SK-N-SH (cell line): ENCODE measurements around the gene RASL10A. TPM values are rescaled to one million over a fixed set of nuclear protein-coding genes. Genes with fewer than 3 reads are reported as not detected.

Source experiments
- CTCF ChIA-PET: fragments of 300-600, 350-600 bp; formaldehyde crosslinking; extraction: SDS; loops from one replicate; lab custom pipeline; 2021; lab: Yijun Ruan, JAX
- POLR2A ChIA-PET: fragments of 350-600 bp; sonication (Branson Sonifier 250); formaldehyde crosslinking; extraction: SDS; loops from one replicate; lab custom pipeline; 2020; ENCODE audit warnings: antibody characterized with exemption, inconsistent platforms; lab: Yijun Ruan, JAX
- DNase-seq: peaks from one replicate; pipeline ENCODE4 v3.0.0; 2012
- H2AFZ ChIP-seq: fragments of 200-600 bp; sonication (generic); 2 replicates; pipeline ENCODE4 v1.8.1; 2016; ENCODE audit warnings: antibody characterized with exemption, mild to moderate bottlenecking, low read depth
- H3F3A ChIP-seq: fragments of 200-600 bp; sonication (generic); replicated peaks from 2 replicates; pipeline ENCODE3; 2016; ENCODE audit warnings: antibody characterized with exemption, mild to moderate bottlenecking; ENCODE audit not compliant: insufficient read depth
- H3K27ac ChIP-seq, 2 experiments: fragments of 200-500 bp in 1 of 2; fragments of 200-600 bp in 1 of 2; sonication (Bioruptor generic) in 1 of 2; sonication (generic), shearing (Covaris generic) in 1 of 2; 2 replicates each; pipeline versions ENCODE4 v1.5.1 to v1.6.1; 2014 to 2016; ENCODE audit warnings: low read depth in 2 of 2, inconsistent platforms in 1 of 2, low read length in 1 of 2, mild to moderate bottlenecking in 1 of 2, mixed read lengths in 1 of 2
- H3K27me3 ChIP-seq: fragments of 200-600 bp; sonication (generic), shearing (Covaris generic); 2 replicates; pipeline ENCODE4 v1.6.1; 2016; ENCODE audit warnings: mixed run types; ENCODE audit not compliant: insufficient read depth
- H3K36me3 ChIP-seq, 2 experiments: fragments of 200-500 bp in 1 of 2; fragments of 200-600 bp in 1 of 2; sonication (Bioruptor generic) in 1 of 2; sonication (generic) in 1 of 2; replicated peaks in 1 of 2; 2 replicates each; pipeline versions ENCODE3 to v1.5.1; 2014 to 2016; ENCODE audit warnings: low read length in 1 of 2, mild to moderate bottlenecking in 1 of 2; ENCODE audit not compliant: insufficient read depth in 2 of 2, control insufficient read depth in 1 of 2
- H3K4me1 ChIP-seq, 2 experiments: fragments of 200-500 bp in 1 of 2; fragments of 200-600 bp in 1 of 2; sonication (Bioruptor generic) in 1 of 2; sonication (generic), shearing (Covaris generic) in 1 of 2; 2 replicates each; pipeline versions ENCODE4 v1.5.1 to v1.6.1; 2014 to 2016; ENCODE audit warnings: low read depth in 1 of 2, low read length in 1 of 2, mixed run types in 1 of 2; ENCODE audit not compliant: insufficient read depth in 2 of 2, control insufficient read depth in 1 of 2
- H3K4me2 ChIP-seq: fragments of 200-600 bp; sonication (generic), shearing (Covaris generic); 2 replicates; pipeline ENCODE4 v1.6.1; 2017; ENCODE audit warnings: mixed run types
- H3K4me3 ChIP-seq, 2 experiments: fragments of 200-500 bp in 1 of 2; fragments of 200-600 bp in 1 of 2; sonication (Bioruptor generic) in 1 of 2; sonication (generic), shearing (Covaris generic) in 1 of 2; 2 replicates each; pipeline versions ENCODE4 v1.5.1 to v1.8.1; 2014 to 2016; ENCODE audit warnings: low read depth in 2 of 2, inconsistent platforms in 1 of 2, low read length in 1 of 2, mild to moderate bottlenecking in 1 of 2, mixed read lengths in 1 of 2, moderate library complexity in 1 of 2
- H3K79me2 ChIP-seq: fragments of 200-600 bp; sonication (generic); 2 replicates; pipeline ENCODE4 v1.8.1; 2017; ENCODE audit warnings: mild to moderate bottlenecking; ENCODE audit not compliant: insufficient read depth
- H3K9ac ChIP-seq: fragments of 200-600 bp; sonication (generic); 2 replicates; pipeline ENCODE4 v1.6.1; 2017; ENCODE audit warnings: mixed run types
- H3K9me2 ChIP-seq: fragments of 200-600 bp; sonication (generic); 2 replicates; pipeline ENCODE4 v1.6.1; 2017; ENCODE audit warnings: mixed run types
- H3K9me3 ChIP-seq: fragments of 200-600 bp; sonication (generic); 2 replicates; pipeline ENCODE4 v1.6.1; 2017; ENCODE audit warnings: mixed run types, mild to moderate bottlenecking, moderate library complexity
- H4K20me1 ChIP-seq: fragments of 200-600 bp; sonication (generic); 2 replicates; pipeline ENCODE4 v1.6.1; 2017; ENCODE audit warnings: mild to moderate bottlenecking, mixed run types; ENCODE audit not compliant: insufficient read depth
- CHD2 ChIP-seq: fragments of 150-350 bp; IDR thresholded peaks from 2 replicates; pipeline ENCODE4 v1.6.1; 2018; ENCODE audit warnings: low read length; ENCODE audit not compliant: partially characterized antibody
- CTCF ChIP-seq: fragments of 200-600 bp; sonication (generic); IDR thresholded peaks from 2 replicates; pipeline ENCODE4 v1.6.1; 2017; ENCODE audit warnings: antibody characterized with exemption, mild to moderate bottlenecking, moderate library complexity
- EZH2phosphoT487 ChIP-seq: fragments of 200-600 bp; sonication (generic); IDR thresholded peaks from 2 replicates; pipeline ENCODE4 v1.6.1; 2017; ENCODE audit warnings: low read depth, mixed run types, mild to moderate bottlenecking, antibody characterized with exemption, moderate library complexity, borderline replicate concordance
- FOSL2 ChIP-seq: IDR thresholded peaks from 2 replicates; pipeline ENCODE4 v1.4.0; 2012; ENCODE audit warnings: low read depth, mild to moderate bottlenecking, moderate library complexity, borderline replicate concordance
- FOXJ3 ChIP-seq: sonication (generic); formaldehyde crosslinking; IDR thresholded peaks from 2 replicates; pipeline ENCODE4 v1.5.1; 2020; ENCODE audit warnings: mild to moderate bottlenecking, missing genetic modification reagents
- FOXM1 ChIP-seq: IDR thresholded peaks from 2 replicates; pipeline ENCODE4 v1.4.0; 2012; ENCODE audit warnings: low read depth, mild to moderate bottlenecking
- GATA2 ChIP-seq: sonication (generic); formaldehyde crosslinking; IDR thresholded peaks from 2 replicates; pipeline ENCODE4 v1.5.0; 2020; ENCODE audit warnings: mild to moderate bottlenecking, missing genetic modification reagents
- IRF3 ChIP-seq: fragments of 150-350 bp; IDR thresholded peaks from 2 replicates; pipeline ENCODE4 v1.6.1; 2016; ENCODE audit warnings: mild to moderate bottlenecking, low read depth, low read length
- JUND ChIP-seq: IDR thresholded peaks from 2 replicates; pipeline ENCODE4 v1.4.0; 2012
- MXI1 ChIP-seq: IDR thresholded peaks from 2 replicates; pipeline ENCODE4 v1.6.1; 2012; ENCODE audit warnings: mild to moderate bottlenecking, low read depth, low read length, improper control_type of control experiment
- NRF1 ChIP-seq: IDR thresholded peaks from 2 replicates; pipeline ENCODE4 v1.6.1; 2012; ENCODE audit warnings: low read depth, mild to moderate bottlenecking, low read length
- POLR2AphosphoS5 ChIP-seq: IDR thresholded peaks from 2 replicates; pipeline ENCODE4 v1.6.1; 2012; ENCODE audit warnings: low read depth, low read length
- RAD21 ChIP-seq: IDR thresholded peaks from 2 replicates; pipeline ENCODE4 v1.6.1; 2012; ENCODE audit warnings: mild to moderate bottlenecking, low read length
- RCOR1 ChIP-seq: fragments of 150-350 bp; IDR thresholded peaks from 2 replicates; pipeline ENCODE4 v1.6.1; 2017; ENCODE audit warnings: antibody characterized with exemption, low read length
- SIN3A ChIP-seq: IDR thresholded peaks from 2 replicates; pipeline ENCODE4 v1.6.1; 2012; ENCODE audit warnings: low read depth, mild to moderate bottlenecking, low read length, moderate library complexity, borderline replicate concordance
- SMC3 ChIP-seq: IDR thresholded peaks from 2 replicates; pipeline ENCODE4 v1.6.1; 2012; ENCODE audit warnings: low read depth, low read length, improper control_type of control experiment
- TEAD4 ChIP-seq: IDR thresholded peaks from 2 replicates; pipeline ENCODE4 v1.4.0; 2012; ENCODE audit warnings: mild to moderate bottlenecking, borderline replicate concordance; ENCODE audit not compliant: insufficient read depth
- USF1 ChIP-seq: IDR thresholded peaks from 2 replicates; pipeline ENCODE4 v1.4.0; 2012; ENCODE audit warnings: low read depth, borderline replicate concordance
- ZBTB33 ChIP-seq: IDR thresholded peaks from 2 replicates; pipeline ENCODE4 v1.4.0; 2012; ENCODE audit warnings: low read depth, borderline replicate concordance
- WGBS: methylation state at CpG from one replicate; pipeline ENCODE4 v1.1.6; 2017; ENCODE audit warnings: low lambda C conversion rate; 5-methylcytosine and 5-hydroxymethylcytosine counted together
- polyA plus RNA-seq, 3 experiments: library from polyadenylated mRNA; depleted of rRNA; stranded (reverse); fragments of >200 nt; gene quantifications; 2 replicates each; pipeline ENCODE4 v1.2.3, GENCODE V29; 2012

Gene RASL10A
- polyA plus RNA-seq, 1 of the 3 experiments (the other 2 are of a cell fraction): 0.36 TPM

- Histone ChIP-seq H3K27ac (no peak overlapping the region), H3K4me2 (no peak overlapping the region), H3K9me3 (no peaks in the 10 kb centered on the region), H3F3A (no peaks in the 10 kb centered on the region), H3K9me2 (no peaks in the 10 kb centered on the region), H3K9ac (no peak overlapping the region), H3K36me3 (no peaks in the 10 kb centered on the region), H3K27me3 (peaks cover 17% of the 10 kb centered on the region), H3K4me3 (no peak overlapping the region), H3K4me1 (peaks cover 0 to 4% of the 10 kb centered on the region in 2 experiments; a peak in 1 of 4 replicates), H4K20me1 (peaks cover 4% of the 10 kb centered on the region; the same call in 1 of the 2 replicates), H2AFZ (no peak overlapping the region), H3K79me2 (no peaks in the 10 kb centered on the region)
- ChIA-PET CTCF (interaction anchor here (0.9 to 2.4 kb wide), 2 partner anchors 12 to 40 kb away, joined by 3 to 9 read pairs; partner anchors contain the start of gene GAS2L1), POLR2A (no interaction called here)
- 65% methylated on average over 2 of the region's 2 CpGs for WGBS
- DNase-seq: no peak
- TF ChIP-seq GATA2 (CRISPR knock-in tag) (no peak), SMC3 (no peak), JUND (no peak), CTCF (no peak), ZBTB33 (no peak), IRF3 (no peak)
Observed at GRCh38 chr22:29319072-29319471, 3.6 kb upstream of the RASL10A start.

- H3K4me1 ChIP-seq: peaks cover 0 to 4% of the 10 kb centered on the region in 2 experiments; a peak in 1 of 4 replicates
- CTCF ChIA-PET: interaction anchor here (1.4 to 2.4 kb wide), 2 partner anchors 8 to 11 kb away, joined by 5 to 9 read pairs; partner anchors contain the start of gene GAS2L1
- H3K9ac ChIP-seq: no peak overlapping the region
- no peak overlapping the region for H2AFZ ChIP-seq
- H3K4me2 ChIP-seq: no peak overlapping the region
- no peaks in the 10 kb centered on the region for H3K9me3 ChIP-seq
- H3K27ac ChIP-seq: no peak overlapping the region
- POLR2A ChIA-PET: no interaction called here
- peaks cover 5% of the 10 kb centered on the region; the same call in 1 of the 2 replicates for H4K20me1 ChIP-seq
- peaks cover 21% of the 10 kb centered on the region for H3K27me3 ChIP-seq
- peaks cover 0 to 2% of the 10 kb centered on the region in 2 experiments for H3K36me3 ChIP-seq
- no peaks in the 10 kb centered on the region for H3K9me2 ChIP-seq
- 90% methylated on average over 9 of the region's 18 CpGs for WGBS
- no peaks in the 10 kb centered on the region for H3F3A ChIP-seq
- no peaks in the 10 kb centered on the region for H3K79me2 ChIP-seq
- DNase-seq: no peak
- H3K4me3 ChIP-seq: no peak overlapping the region
- TF ChIP-seq RCOR1 (no peak), POLR2AphosphoS5 (no peak), FOXJ3 (no peak), FOSL2 (no peak), RAD21 (no peak), TEAD4 (no peak), MXI1 (no peak), ZBTB33 (no peak), USF1 (no peak), CHD2 (no peak), SIN3A (no peak), FOXM1 (no peak), NRF1 (no peak), EZH2phosphoT487 (no peak)
Observed at GRCh38 chr22:29317827-29318454, 2.4 kb upstream of the RASL10A start.
